ENCODE measurements around the gene SH3TC2.

GRCh38 chr5:149012350-149012749 lies 50.5 kb downstream of the SH3TC2 start:
- TF ChIP-seq CTCF (IDR thresholded peaks at IDR 0.05) (no peak), EZH2 (IDR thresholded peaks at IDR 0.05; ENCODE audit: borderline replicate concordance, insufficient read depth, low read depth, low read length, poor library complexity, severe bottlenecking) (no peak)

All from B cell (primary cell).